NB4 (cell line): ENCODE data around the gene GPC1.

Experiments used
- POLR2A ChIP-seq: IDR thresholded peaks from 2 replicates; pipeline ENCODE4 v1.6.1; 2011; ENCODE audit warnings: mild to moderate bottlenecking; ENCODE audit not compliant: insufficient read length; ENCODE audit errors: extremely low read depth
- TF ChIP-seq, protein P1 (sequence below): IDR thresholded peaks from one replicate; pipeline ENCODE4 v1.5.1; 2012; ENCODE audit warnings: low read depth, low read length

DNA sequence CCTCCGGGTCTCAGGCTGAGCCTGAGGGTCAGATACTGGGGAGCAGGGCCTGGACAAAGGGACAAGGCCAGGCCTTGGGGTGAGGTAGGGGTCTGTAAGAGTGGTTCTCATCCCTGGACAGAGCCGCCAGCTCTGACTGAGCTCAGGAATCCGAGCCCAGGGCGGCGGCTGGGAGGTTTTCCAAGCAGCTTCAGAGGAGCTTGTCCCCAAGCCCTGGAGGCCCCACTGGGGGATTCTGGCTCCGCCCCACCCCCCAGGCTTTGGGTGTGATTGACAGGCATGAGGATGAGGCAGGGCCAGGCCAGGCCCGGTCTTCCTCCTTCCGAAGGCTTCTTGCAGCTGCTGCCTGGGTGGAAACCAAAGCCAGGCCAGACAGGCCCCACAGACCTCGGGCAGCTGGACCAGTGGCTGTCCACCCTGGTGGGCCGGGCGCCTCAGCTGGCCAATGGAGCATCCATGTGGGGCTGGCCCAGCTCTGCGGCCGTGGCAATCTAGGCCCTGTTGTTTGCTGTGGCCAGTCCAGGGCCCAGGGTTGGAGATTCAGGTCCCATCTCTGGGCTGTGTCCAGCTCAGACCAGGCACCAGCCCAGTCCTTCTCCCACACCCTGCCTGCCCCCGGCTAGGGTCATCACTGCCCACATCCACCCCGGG is 23.1 kb upstream of the GPC1 start:
- TF ChIP-seq, protein P1, sequence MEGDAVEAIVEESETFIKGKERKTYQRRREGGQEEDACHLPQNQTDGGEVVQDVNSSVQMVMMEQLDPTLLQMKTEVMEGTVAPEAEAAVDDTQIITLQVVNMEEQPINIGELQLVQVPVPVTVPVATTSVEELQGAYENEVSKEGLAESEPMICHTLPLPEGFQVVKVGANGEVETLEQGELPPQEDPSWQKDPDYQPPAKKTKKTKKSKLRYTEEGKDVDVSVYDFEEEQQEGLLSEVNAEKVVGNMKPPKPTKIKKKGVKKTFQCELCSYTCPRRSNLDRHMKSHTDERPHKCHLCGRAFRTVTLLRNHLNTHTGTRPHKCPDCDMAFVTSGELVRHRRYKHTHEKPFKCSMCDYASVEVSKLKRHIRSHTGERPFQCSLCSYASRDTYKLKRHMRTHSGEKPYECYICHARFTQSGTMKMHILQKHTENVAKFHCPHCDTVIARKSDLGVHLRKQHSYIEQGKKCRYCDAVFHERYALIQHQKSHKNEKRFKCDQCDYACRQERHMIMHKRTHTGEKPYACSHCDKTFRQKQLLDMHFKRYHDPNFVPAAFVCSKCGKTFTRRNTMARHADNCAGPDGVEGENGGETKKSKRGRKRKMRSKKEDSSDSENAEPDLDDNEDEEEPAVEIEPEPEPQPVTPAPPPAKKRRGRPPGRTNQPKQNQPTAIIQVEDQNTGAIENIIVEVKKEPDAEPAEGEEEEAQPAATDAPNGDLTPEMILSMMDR: no peak
- no peak for TF ChIP-seq POLR2A
